Activated T-cell treated with anti-CD3 and anti-CD28 coated beads, Interleukin-2, amount 50 U/mL, for 72 hours (primary cell): ENCODE results near the gene PAGR1. TPM values are rescaled to one million over a fixed set of nuclear protein-coding genes. Genes with fewer than 3 reads are reported as not detected.

Experiments
- ATAC-seq, 2 donors: fragments of 150-1000 bp; cut with Tn5 transposase; replicated peaks in 1 of 2; 2 replicates each; pipeline ENCODE4 v1.10.0; 2021; ENCODE audit warnings: moderate library complexity in 2 of 2, mild to moderate bottlenecking in 1 of 2
- DNase-seq, 2 donors: peaks; one replicate each; pipeline ENCODE4 v3.0.0; 2021 to 2022; ENCODE audit warnings: mixed read lengths in 1 of 2
- H3K27ac Mint-ChIP-seq: one replicate; pipeline ENCODE4 v1.8.0; 2022; ENCODE audit warnings: mild to moderate bottlenecking, moderate library complexity, mixed read lengths
- H3K27me3 Mint-ChIP-seq: one replicate; pipeline ENCODE4 v1.8.0; 2022; ENCODE audit warnings: low read depth, mixed read lengths
- H3K36me3 Mint-ChIP-seq, 2 donors: one replicate each; pipeline ENCODE4 v1.8.0; 2022; ENCODE audit warnings: mixed read lengths in 2 of 2, mild to moderate bottlenecking in 1 of 2; ENCODE audit not compliant: insufficient read depth in 2 of 2
- H3K4me1 Mint-ChIP-seq: one replicate; pipeline ENCODE4 v1.8.0; 2022; ENCODE audit warnings: low read depth, mixed read lengths
- H3K4me3 Mint-ChIP-seq, 2 donors: one replicate each; pipeline ENCODE4 v1.8.0; 2022; ENCODE audit warnings: mild to moderate bottlenecking in 2 of 2, mixed read lengths in 2 of 2, moderate library complexity in 2 of 2
- H3K9me3 Mint-ChIP-seq, 2 donors: one replicate each; pipeline ENCODE4 v1.8.0; 2022; ENCODE audit warnings: mixed read lengths in 2 of 2
- total RNA-seq, 2 donors: library from RNA; stranded (reverse); gene quantifications; one replicate each; pipeline ENCODE4 v1.2.3, GENCODE V29; 2022

Gene PAGR1
- total RNA-seq, 2 donors from 2014 or later, result 14.8 to 17.8 TPM

DNA sequence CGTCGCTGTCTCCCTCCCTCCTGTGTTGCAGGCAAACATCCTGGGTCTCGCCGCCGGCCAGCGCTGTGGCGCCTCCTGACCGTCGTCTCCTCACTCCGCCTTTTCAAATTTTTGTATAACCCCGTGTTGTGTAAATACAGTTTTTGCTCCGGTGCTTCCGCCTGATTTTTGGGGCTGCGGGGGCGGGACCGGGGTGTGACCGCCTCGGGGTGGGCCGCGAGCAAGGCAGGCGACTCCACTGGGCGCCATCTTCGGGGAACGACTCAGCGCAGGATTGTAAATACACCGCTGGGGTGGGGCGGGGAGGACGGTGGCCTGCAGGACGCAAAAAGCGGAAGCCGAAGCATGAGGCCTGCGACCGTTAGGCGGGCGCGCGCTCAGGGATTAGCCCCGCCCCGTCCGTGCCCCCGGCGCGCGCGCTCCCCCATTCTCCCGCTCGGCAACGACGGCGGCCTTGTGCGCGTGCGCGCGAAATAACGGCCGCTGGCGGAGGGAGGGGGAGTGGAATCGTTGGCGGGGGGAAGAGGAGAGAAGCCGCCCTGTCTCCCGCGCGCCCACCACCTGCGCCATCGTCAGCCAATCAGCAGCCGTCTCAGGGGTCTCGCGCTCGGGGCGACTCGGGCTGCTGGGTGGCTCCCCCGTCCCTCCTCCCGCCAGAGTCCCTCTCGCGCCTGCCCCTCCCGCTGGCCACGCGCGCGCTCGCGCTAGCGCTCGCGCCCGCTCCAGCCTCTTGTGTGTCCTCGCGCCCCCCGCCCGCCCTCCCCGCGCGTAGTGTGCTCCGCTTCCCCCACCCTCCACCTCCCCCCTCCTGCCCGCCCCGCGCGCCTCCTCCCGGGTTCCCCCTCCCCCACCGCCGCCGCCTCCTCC, 10.5 kb upstream of the PAGR1 start:
- Mint-ChIP-seq H3K36me3 (peaks cover 13 to 30% of the 10 kb centered on the region in 2 donors), H3K27me3 (no peaks in the 10 kb centered on the region), H3K4me1 (peaks cover 43% of the 10 kb centered on the region), H3K9me3 (no peaks in the 10 kb centered on the region), H3K4me3 (peak overlapping the region; percentile 97 to 99), H3K27ac (peak overlapping the region; percentile 99)
- peak; percentile 64 to 70 for ATAC-seq
- peak; percentile 98 for DNase-seq

DNA sequence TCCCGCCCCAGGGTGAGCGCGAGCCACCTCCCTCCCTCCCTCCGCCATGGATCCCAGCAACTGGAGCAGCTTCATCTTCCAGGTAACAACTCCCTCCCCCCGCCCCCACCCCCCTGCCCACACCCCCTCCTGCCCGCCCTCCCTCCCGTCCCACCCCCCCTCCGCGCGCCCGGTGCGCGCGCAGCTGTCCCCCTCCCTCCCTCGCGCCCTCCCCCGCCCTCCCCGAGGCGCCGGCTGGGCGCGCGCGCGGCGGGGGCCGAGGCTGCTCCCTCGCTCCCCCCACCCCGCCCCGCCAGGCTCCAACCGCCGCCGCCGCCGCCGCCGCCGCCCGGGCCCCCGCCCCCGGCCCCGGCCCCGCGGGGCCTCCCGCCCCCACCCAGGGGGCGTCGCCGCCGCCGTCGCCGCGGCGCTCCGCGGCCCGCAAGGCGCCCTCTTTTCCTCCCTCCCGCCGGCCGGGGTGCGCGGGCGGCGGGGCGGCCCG, 9.8 kb upstream of the PAGR1 start, which contains the start of gene MAZ:
MAZ (plus strand) TSS at position 431 of the 481 bp plus-strand sequence. CDS start 173 bp downstream, outside the sequence.
- peak within 1 kb of the TSS; percentile 99 for H3K27ac Mint-ChIP-seq
- DNase-seq, result peak; percentile 78 to 81
- peak in 1 of 2 donors; percentile 0 for ATAC-seq
- no peaks in the 10 kb centered on the region for H3K27me3 Mint-ChIP-seq
- H3K4me3 Mint-ChIP-seq, result peak within 1 kb of the TSS; percentile 97 to 99
- H3K36me3 Mint-ChIP-seq, result peaks cover 13 to 32% of the 10 kb centered on the region in 2 donors
- H3K4me1 Mint-ChIP-seq, result peaks cover 50% of the 10 kb centered on the region
- no peaks in the 10 kb centered on the region for H3K9me3 Mint-ChIP-seq

DNA sequence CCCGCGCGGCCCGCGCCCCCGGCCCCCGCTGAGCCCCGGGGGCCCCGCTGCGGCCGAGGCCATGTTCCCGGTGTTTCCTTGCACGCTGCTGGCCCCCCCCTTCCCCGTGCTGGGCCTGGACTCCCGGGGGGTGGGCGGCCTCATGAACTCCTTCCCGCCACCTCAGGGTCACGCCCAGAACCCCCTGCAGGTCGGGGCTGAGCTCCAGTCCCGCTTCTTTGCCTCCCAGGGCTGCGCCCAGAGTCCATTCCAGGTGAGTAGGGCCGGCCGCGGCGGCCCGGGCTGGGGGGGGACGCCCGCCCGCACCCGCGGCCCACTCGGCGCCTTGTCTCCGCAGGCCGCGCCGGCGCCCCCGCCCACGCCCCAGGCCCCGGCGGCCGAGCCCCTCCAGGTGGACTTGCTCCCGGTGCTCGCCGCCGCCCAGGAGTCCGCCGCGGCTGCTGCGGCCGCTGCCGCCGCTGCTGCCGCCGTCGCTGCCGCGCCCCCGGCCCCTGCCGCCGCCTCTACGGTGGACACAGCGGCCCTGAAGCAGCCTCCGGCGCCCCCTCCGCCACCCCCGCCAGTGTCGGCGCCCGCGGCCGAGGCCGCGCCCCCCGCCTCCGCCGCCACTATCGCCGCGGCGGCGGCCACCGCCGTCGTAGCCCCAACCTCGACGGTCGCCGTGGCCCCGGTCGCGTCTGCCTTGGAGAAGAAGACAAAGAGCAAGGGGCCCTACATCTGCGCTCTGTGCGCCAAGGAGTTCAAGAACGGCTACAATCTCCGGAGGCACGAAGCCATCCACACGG, 9.1 kb upstream of the PAGR1 start:
- ATAC-seq (peak in 1 of 2 donors; percentile 3), DNase-seq (peak; percentile 64 to 74)
- Mint-ChIP-seq H3K27me3 (no peaks in the 10 kb centered on the region), H3K36me3 (peaks cover 13 to 26% of the 10 kb centered on the region in 2 donors), H3K27ac (no peak overlapping the region), H3K4me3 (peak overlapping the region; percentile 87 to 95), H3K9me3 (no peaks in the 10 kb centered on the region), H3K4me1 (peaks cover 57% of the 10 kb centered on the region)

DNA sequence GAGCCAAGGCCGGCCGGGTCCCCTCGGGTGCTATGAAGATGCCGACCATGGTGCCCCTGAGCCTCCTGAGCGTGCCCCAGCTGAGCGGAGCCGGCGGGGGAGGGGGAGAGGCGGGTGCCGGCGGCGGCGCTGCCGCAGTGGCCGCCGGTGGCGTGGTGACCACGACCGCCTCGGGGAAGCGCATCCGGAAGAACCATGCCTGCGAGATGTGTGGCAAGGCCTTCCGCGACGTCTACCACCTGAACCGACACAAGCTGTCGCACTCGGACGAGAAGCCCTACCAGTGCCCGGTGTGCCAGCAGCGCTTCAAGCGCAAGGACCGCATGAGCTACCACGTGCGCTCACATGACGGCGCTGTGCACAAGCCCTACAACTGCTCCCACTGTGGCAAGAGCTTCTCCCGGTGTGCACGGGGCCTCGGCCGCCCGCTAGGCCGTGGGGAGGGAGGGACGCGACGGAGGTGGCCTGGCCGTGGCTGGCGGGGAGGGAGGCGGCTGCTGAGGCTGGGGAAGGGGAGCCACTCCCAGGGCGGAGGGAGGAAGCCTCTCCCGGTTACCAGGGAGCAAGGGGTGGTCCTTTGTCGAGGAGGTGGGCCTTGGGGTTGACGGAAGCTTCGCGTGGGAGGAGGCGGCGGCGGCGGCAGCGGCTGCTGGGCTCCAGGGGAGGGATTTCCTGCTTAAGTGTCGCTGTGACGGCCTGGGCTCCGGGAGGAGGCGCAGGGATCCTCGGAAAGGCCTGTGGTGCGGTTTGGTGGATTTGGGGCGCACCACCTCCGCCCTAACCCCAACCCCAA, 8.3 kb upstream of the PAGR1 start:
- DNase-seq (peak; percentile 84 to 92), ATAC-seq (peak; percentile 51 to 58)
- Mint-ChIP-seq H3K27ac (peak overlapping the region; percentile 91), H3K4me1 (peaks cover 65% of the 10 kb centered on the region), H3K36me3 (peaks cover 13 to 26% of the 10 kb centered on the region in 2 donors), H3K27me3 (no peaks in the 10 kb centered on the region), H3K9me3 (no peaks in the 10 kb centered on the region), H3K4me3 (peak overlapping the region; percentile 87 to 95)

DNA sequence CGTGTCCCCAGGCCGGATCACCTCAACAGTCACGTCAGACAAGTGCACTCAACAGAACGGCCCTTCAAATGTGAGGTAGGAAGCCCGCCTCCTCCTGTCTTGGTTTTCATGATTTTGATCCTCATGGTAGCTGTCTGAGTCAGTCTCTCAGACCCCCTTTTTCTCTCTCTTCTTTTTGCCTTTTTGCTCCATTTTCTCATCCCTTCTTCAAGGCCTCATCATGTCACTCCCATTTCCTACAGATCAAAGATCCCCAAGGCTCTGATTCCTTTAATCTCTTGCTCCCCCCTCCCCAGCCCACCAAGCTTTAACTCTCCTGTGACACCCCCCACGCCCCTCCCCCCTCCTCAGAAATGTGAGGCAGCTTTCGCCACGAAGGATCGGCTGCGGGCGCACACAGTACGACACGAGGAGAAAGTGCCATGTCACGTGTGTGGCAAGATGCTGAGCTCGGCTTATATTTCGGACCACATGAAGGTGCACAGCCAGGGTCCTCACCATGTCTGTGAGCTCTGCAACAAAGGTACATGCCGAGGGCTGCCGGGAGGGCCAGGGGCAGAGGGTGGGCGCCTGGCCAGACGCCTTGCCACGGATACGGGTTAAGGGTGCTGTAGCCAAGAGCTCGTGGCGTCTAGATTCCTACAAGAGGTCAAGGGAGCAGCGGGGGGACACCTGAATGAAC, 7.6 kb upstream of the PAGR1 start:
- DNase-seq, result peak; percentile 32 to 37
- peak overlapping the region; percentile 87 to 95 for H3K4me3 Mint-ChIP-seq
- H3K27ac Mint-ChIP-seq, result peak overlapping the region; percentile 91
- H3K9me3 Mint-ChIP-seq, result no peaks in the 10 kb centered on the region
- ATAC-seq, result peak; percentile 6 to 16
- H3K36me3 Mint-ChIP-seq, result peaks cover 13 to 25% of the 10 kb centered on the region in 2 donors
- H3K27me3 Mint-ChIP-seq, result no peaks in the 10 kb centered on the region
- peaks cover 69% of the 10 kb centered on the region for H3K4me1 Mint-ChIP-seq

DNA sequence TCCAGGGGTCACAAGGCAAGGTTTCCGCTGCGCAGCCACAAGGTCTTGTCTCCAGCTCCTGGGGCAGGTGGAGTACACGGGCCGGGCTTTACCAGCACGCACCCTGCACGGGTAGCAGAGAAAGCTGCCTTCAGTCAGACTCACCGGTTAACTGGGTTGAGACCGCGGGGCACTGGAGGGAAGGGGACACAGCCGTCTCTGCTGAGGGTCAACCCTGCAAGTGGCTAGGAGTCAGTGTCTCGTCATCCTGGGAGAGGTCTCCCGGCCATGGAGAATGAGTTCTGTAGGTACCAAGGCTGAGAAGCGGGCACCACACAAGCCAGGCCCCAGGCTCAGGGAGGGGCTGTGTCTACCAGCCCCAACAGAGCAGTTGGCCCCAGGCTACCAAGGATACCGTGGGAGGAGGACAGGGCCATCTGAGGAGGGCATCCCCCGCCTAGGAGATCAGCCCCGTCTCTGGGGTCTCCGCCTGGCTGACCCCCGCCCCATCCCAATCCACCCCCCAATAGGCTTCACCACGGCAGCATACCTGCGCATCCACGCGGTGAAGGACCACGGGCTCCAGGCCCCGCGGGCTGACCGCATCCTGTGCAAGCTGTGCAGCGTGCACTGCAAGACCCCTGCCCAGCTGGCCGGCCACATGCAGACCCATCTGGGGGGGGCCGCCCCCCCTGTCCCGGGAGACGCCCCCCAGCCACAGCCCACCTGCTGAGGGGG, 6.8 kb upstream of the PAGR1 start:
- Mint-ChIP-seq H3K9me3 (no peaks in the 10 kb centered on the region), H3K27ac (peak overlapping the region; percentile 39), H3K4me1 (peaks cover 68% of the 10 kb centered on the region), H3K27me3 (no peaks in the 10 kb centered on the region), H3K36me3 (peaks cover 13 to 19% of the 10 kb centered on the region in 2 donors), H3K4me3 (peak overlapping the region; percentile 87 to 95)
- DNase-seq (peak in 1 of 2 donors; percentile 11), ATAC-seq (no peak)

DNA sequence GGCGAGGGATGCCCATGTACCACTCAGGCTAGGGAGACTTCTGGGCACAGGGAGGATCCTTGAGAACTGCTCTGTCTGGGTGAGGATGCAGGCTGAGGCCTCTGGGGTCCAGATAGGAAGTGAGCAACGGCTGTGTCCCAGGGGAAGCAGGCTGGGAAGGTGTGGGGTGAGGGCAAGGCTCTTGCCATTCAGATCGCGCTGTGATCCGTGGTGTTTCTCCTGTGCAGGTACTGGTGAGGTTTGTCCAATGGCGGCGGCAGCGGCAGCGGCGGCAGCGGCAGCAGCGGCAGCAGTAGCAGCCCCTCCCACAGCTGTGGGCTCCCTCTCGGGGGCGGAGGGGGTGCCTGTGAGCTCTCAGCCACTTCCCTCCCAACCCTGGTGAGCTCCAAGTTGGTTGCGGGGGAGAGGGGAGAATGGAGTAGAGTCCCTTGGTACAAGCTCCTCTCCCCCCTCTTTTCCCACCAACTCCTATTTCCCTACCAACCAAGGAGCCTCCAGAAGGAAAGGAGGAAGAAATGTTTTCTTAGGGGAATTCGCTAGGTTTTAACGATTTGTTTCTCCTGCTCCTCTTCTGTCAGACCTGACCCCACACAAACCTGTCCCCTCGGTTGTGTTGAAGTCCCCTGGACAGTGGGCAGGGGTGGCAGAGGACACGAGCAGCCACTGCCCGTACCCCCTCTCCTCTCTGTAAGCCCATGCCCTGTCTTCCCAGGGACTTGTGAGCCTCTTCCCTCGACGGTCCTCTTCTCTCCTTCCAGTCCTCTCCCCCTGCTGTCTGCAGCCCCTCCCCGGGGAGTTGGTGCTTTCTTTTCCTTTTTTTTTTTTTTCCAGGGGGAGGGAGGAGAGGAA, 5.9 kb upstream of the PAGR1 start:
- Mint-ChIP-seq H3K9me3 (no peaks in the 10 kb centered on the region), H3K36me3 (peaks cover 10 to 15% of the 10 kb centered on the region in 2 donors), H3K4me1 (peaks cover 71% of the 10 kb centered on the region), H3K4me3 (peak overlapping the region; percentile 86 to 95), H3K27me3 (no peaks in the 10 kb centered on the region), H3K27ac (peak overlapping the region; percentile 19)
- no peak for ATAC-seq
- DNase-seq, result peak; percentile 50 to 53

- no peaks in the 10 kb centered on the region for H3K9me3 Mint-ChIP-seq
- peak overlapping the region; percentile 16 for H3K27ac Mint-ChIP-seq
- peak overlapping the region; percentile 86 to 95 for H3K4me3 Mint-ChIP-seq
- no peaks in the 10 kb centered on the region for H3K27me3 Mint-ChIP-seq
- ATAC-seq, result no peak
- DNase-seq, result no peak
- peaks cover 73% of the 10 kb centered on the region for H3K4me1 Mint-ChIP-seq
- peaks cover 7 to 13% of the 10 kb centered on the region in 2 donors for H3K36me3 Mint-ChIP-seq
Observed at GRCh38 chr16:29810699-29811169, 5.2 kb upstream of the PAGR1 start.

GRCh38 chr16:29811170-29811895, 4.6 kb upstream of the PAGR1 start:
- peaks cover 75% of the 10 kb centered on the region for H3K4me1 Mint-ChIP-seq
- ATAC-seq, result peak; percentile 39 to 50

GRCh38 chr16:29811896-29812665, 3.9 kb upstream of the PAGR1 start, which contains the start of gene PRRT2:
Gene PRRT2, plus strand, starts transcription at chr16:29812193. Its CDS starts 862 bp downstream, at chr16:29813055.
- ATAC-seq (no peak), DNase-seq (peak; percentile 62 to 65)
- no peak within 1 kb of the TSS for H3K27ac Mint-ChIP-seq
- no peaks in the 10 kb centered on the region for H3K9me3 Mint-ChIP-seq
- peaks cover 80% of the 10 kb centered on the region for H3K4me1 Mint-ChIP-seq
- H3K4me3 Mint-ChIP-seq, result peak within 1 kb of the TSS; percentile 86 to 95
- H3K27me3 Mint-ChIP-seq, result no peaks in the 10 kb centered on the region
- H3K36me3 Mint-ChIP-seq, result peaks cover 7 to 15% of the 10 kb centered on the region in 2 donors

More at GRCh38 chr16:29811170-29811895, 4.6 kb upstream of the PAGR1 start:
- peak overlapping the region; percentile 86 to 95 for H3K4me3 Mint-ChIP-seq
- no peaks in the 10 kb centered on the region for H3K9me3 Mint-ChIP-seq
- DNase-seq, result peak; percentile 83 to 87
- peaks cover 7 to 13% of the 10 kb centered on the region in 2 donors for H3K36me3 Mint-ChIP-seq
- no peak overlapping the region for H3K27ac Mint-ChIP-seq
- H3K27me3 Mint-ChIP-seq, result no peaks in the 10 kb centered on the region
